Measurements from ENCODE around the gene TCEAL1. TPM values are rescaled to one million over a fixed set of nuclear protein-coding genes. Genes with fewer than 3 reads are reported as not detected.
"Not testable (repeated sequence)": the region's sequence is repeated elsewhere in the genome, so short reads cannot be mapped to it uniquely, and the experiment has no call there.

TCEAL1 gene
- polyA plus RNA-seq, 1 donor (not counting 4 experiments of a cell fraction or from before 2014, with no cell fraction given), result 21.5 TPM

- Histone ChIP-seq H3K4me1 (ENCODE audit: control insufficient read depth, extremely low read depth, insufficient read depth, low read length) (peaks cover 3% of the 10 kb centered on the region), H3K4me3 (ENCODE audit: control insufficient read depth in 2 of 3, extremely low read depth in 1 of 3, insufficient read depth in 2 of 3, low read depth in 1 of 3, low read length in 3 of 3) (no peak overlapping the region), H3K79me2 (ENCODE audit: control insufficient read depth, insufficient read depth, low read length) (no peaks in the 10 kb centered on the region), H3K4me2 (ENCODE audit: control insufficient read depth, extremely low read depth, insufficient read depth, low read depth, low read length) (no peak overlapping the region), H3K9me1 (ENCODE audit: control insufficient read depth, extremely low read depth, insufficient read depth, low read length) (no peaks in the 10 kb centered on the region), H3K9ac (ENCODE audit: control insufficient read depth, extremely low read depth, insufficient read depth, low read length) (peak overlapping the region; percentile 10), H3K9me3 (ENCODE audit: control insufficient read depth, low read depth, low read length) (no peaks in the 10 kb centered on the region), H2AFZ (ENCODE audit: control insufficient read depth, low read length) (no peak overlapping the region), H3K36me3 (ENCODE audit: control insufficient read depth in 2 of 2, extremely low read depth in 1 of 2, insufficient read depth in 2 of 2, low read length in 2 of 2) (no peaks in the 10 kb centered on the region), H3K27ac (ENCODE audit: control insufficient read depth, insufficient read depth, low read length) (peak overlapping the region; percentile 41), H4K20me1 (ENCODE audit: control insufficient read depth, extremely low read depth, insufficient read depth, low read length) (no peaks in the 10 kb centered on the region), H3K27me3 (ENCODE audit: control insufficient read depth, extremely low read depth, insufficient read depth, low read length) (no peaks in the 10 kb centered on the region)
- no peak for TF ChIP-seq EZH2 (IDR thresholded peaks at IDR 0.05; ENCODE audit: low read length)
- TF ChIP-seq CTCF (optimal IDR thresholded peaks at IDR 0.05 in 1 of 3, IDR thresholded peaks at IDR 0.05 in 1 of 3, conservative IDR thresholded peaks at IDR 0.05 in 1 of 3; ENCODE audit: extremely low read depth in 1 of 3, insufficient read depth in 2 of 3, low read length in 3 of 3), result no peak
- FAIRE-seq (peak; percentile 90), DNase-seq (ENCODE audit: low read depth, low spot score) (peak; percentile 77)
- dilution Hi-C loops (cut with MboI; ENCODE audit: extremely low pct_ligation_motif_present, low sequenced_read_pairs), result no loop called here
These were observed 27.8 kb downstream of the TCEAL1 start for GRCh38 chrX:103656617-103657016.

GRCh38 chrX:103657066-103657465 lies 28.3 kb downstream of the TCEAL1 start:
- H3K4me1 ChIP-seq (ENCODE audit: control insufficient read depth, extremely low read depth, insufficient read depth, low read length); FAIRE-seq; H4K20me1 ChIP-seq (ENCODE audit: control insufficient read depth, extremely low read depth, insufficient read depth, low read length); dilution Hi-C loops (cut with MboI; ENCODE audit: extremely low pct_ligation_motif_present, low sequenced_read_pairs); H3K4me2 ChIP-seq (ENCODE audit: control insufficient read depth, extremely low read depth, insufficient read depth, low read depth, low read length); H3K27me3 ChIP-seq (ENCODE audit: control insufficient read depth, extremely low read depth, insufficient read depth, low read length); H3K9me3 ChIP-seq (ENCODE audit: control insufficient read depth, low read depth, low read length); H3K9me1 ChIP-seq (ENCODE audit: control insufficient read depth, extremely low read depth, insufficient read depth, low read length); H3K4me3 ChIP-seq (ENCODE audit: control insufficient read depth in 2 of 3, extremely low read depth in 1 of 3, insufficient read depth in 2 of 3, low read depth in 1 of 3, low read length in 3 of 3); H3K36me3 ChIP-seq (ENCODE audit: control insufficient read depth in 2 of 2, extremely low read depth in 1 of 2, insufficient read depth in 2 of 2, low read length in 2 of 2); H3K79me2 ChIP-seq (ENCODE audit: control insufficient read depth, insufficient read depth, low read length); DNase-seq (ENCODE audit: low read depth, low spot score); H2AFZ ChIP-seq (ENCODE audit: control insufficient read depth, low read length): not testable (repeated sequence)
- Histone ChIP-seq H3K9ac (ENCODE audit: control insufficient read depth, extremely low read depth, insufficient read depth, low read length) (peak overlapping the region; percentile 10), H3K27ac (ENCODE audit: control insufficient read depth, insufficient read depth, low read length) (peak overlapping the region; percentile 41)

Measured in keratinocyte (primary cell).